ENCODE data around the gene UBE2J1.

DNA sequence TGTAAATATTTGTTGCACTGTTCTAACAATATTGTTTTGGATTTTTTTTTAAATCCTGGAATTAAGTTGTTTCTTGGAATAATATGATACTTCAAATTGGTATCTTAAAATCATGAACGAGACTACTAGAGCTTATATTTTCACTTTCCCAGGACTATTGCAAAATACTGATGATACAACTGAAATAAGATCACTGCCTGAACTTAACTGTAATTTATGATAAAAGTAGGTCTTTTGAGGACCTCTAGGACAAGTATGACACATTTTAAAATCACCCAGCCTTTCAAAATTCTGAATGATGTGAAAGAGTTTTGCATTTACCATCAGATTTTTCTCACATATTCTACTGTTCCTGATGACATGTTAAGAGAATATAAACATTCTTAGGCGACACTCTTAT lies 8.6 kb upstream of the UBE2J1 start:
- TF ChIP-seq OSR1 (CRISPR knock-in tag; IDR thresholded peaks at IDR 0.05) = no peak
- TF ChIP-seq, protein P1, sequence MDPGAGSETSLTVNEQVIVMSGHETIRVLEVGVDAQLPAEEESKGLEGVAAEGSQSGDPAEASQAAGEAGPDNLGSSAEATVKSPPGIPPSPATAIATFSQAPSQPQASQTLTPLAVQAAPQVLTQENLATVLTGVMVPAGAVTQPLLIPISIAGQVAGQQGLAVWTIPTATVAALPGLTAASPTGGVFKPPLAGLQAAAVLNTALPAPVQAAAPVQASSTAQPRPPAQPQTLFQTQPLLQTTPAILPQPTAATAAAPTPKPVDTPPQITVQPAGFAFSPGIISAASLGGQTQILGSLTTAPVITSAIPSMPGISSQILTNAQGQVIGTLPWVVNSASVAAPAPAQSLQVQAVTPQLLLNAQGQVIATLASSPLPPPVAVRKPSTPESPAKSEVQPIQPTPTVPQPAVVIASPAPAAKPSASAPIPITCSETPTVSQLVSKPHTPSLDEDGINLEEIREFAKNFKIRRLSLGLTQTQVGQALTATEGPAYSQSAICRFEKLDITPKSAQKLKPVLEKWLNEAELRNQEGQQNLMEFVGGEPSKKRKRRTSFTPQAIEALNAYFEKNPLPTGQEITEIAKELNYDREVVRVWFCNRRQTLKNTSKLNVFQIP (CRISPR knock-in tag; IDR thresholded peaks at IDR 0.05; ENCODE audit: borderline replicate concordance, low read depth) = no peak
- no peak for TF ChIP-seq SNAI2 (CRISPR knock-in tag; IDR thresholded peaks at IDR 0.05)

Data from SK-N-SH treated with all-trans-retinoic acid at 6 μM for 48 hours (cell line).